HG02885 (cell line): ENCODE results near the gene TIAM1.

Experiments
- ATAC-seq: cut with Tn5 transposase; IDR thresholded peaks from one replicate; pipeline ENCODE4 v1.9.1; 2021; ENCODE audit warnings: mild to moderate bottlenecking; ENCODE audit not compliant: unreplicated experiment, poor library complexity

TIAM1 gene

GRCh38 chr21:31354604-31355443 lies 10.8 kb upstream of the TIAM1 start:
- no peak for ATAC-seq

DNA sequence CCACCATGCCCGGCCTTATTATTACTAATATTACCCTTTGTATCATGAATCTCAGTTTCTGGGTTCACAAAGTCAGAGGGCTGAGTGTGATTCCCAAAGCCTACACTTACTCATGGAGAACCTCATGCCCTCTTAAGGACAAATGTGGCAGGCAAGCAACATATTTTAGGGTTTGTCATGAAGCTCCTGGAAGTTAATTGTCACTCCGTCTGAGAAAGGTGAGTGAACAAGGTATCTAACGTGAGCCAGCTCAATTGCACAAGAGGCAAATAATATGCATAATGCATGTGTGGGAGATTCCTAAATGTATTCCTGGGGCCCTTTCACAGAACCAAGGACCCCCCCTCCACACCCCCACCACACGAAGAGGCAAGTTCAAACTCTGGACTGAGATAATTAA lies 10.1 kb upstream of the TIAM1 start:
- no peak for ATAC-seq

DNA sequence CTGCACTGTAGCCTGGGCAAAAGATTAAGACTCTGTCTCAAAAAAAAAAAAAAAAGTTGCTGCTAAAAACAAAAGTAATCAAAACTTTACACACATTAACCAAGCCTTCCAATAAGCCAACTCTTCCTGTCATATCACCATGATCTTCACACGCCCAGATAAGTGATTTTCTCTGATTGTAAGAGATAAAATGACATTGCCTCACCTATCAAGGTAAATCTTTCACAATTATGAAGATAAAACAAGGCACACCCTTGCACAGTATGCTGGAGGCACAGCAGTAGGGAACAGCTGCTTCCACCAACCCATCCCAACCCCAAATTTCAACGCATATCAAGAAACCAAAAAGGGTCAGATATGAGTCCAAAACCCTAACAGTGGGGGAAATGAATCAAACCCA lies 8.8 kb upstream of the TIAM1 start:
- ATAC-seq, result no peak

DNA sequence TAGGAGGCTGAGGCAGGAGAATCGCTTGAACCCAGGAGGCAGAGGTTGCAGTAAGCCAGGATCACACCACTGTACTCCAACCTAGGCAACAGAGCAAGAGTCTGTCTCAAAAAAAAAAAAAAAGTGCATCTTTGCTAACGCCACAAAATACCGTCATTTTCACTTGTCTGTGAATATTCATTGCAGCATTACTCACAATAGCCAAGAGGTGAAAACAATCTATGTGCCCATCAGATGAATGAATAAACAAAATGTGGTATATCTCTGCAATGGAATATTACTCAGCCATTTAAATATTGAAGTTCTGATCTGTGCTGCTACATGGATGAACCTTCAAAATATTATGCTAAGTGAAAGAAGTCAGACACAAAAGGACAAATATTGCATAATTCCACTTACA lies 7.9 kb upstream of the TIAM1 start:
- ATAC-seq, result no peak

DNA sequence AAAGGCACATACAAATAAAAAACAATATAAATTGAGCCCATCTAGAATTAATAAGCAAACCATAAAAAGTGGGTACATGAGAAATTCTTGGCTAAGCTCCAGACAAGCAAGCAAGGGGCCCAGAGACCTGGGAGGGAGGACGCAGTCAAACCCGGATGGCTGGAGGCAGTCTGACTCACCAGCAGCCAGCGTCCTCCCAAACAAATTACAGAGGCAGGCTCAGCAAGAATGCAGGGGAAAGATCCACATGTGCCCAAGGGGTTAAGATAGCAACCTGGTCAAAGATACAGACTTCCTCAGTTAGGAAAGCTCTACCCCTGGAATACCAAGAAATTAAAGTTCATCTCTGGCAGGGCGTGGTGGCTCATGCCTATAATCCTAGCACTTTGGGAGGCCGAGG lies 7.4 kb upstream of the TIAM1 start:
- ATAC-seq, result no peak

- no peak for ATAC-seq
These were observed 5.1 kb upstream of the TIAM1 start for GRCh38 chr21:31349208-31349607.

GRCh38 chr21:31348188-31348587 lies 4.1 kb upstream of the TIAM1 start:
- ATAC-seq, result no peak

DNA sequence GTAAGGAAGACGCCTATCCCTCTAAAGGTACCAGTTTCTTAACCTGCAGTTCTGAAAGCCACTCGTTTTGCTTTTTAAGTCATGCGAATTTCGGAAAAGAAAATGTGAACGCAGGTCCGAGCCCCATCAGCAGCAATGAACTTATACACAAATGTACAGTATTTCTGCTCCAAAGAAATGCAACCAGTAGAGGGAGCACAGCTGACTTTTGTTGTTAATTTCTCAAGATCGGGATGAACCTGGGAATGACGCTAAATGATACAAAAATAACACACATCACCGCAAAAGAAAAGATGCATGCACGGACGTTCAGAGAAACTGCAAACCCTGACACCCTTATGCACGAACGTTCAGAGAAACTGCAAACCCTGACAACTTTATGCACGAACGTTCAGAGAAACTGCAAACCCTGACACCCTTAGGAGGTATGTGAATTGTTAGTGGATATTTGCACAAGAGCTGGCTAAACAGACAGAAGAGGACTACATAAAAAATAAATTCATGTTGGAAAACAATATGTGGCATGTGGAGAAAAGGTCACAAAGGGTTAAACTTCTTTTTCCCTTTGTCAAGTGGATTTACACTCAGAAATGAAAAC lies 3.5 kb upstream of the TIAM1 start:
- no peak for ATAC-seq

DNA sequence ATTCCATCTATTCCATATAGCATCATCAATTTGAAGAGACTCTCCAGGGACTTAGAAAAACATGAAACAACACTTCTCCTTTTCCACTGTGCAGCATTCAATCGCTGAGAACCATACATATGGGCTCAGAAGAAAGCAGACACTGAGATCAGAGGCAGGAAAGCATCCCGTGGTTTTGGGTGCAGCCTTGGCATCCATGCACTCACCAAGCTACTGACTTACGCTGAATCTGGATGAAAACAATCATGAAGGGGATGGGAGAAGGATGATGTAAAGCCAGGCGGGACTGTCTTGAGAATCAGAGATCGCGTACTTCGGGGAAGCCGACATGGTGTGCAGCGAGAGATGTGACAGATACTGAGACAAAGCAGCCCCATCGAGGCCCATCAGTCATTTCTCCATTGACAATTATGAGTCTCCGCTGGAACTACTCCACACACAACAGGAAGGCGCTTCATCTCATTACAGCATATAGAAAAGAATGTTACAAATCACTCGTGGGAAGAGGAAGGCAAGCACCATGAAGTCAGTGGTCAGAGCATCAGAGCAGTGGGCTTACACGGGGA lies 2.3 kb upstream of the TIAM1 start:
- no peak for ATAC-seq

DNA sequence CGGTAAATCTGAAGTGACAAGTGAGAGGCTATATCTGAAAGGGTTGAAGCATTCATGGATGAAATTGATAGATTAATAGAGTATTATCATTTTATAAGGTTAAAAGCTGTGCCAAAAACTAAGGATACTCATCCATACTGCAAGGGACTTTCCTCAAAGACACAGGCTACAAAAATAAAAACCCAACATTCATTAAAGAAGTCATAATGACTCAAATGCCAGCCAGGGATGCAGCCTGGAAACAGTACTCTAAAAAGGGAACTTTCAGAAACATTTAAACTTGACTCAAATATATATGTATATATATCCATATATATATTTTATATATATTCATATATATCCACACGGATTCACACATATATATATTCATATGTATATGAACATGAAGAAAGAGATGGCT lies 1.1 kb upstream of the TIAM1 start:
- ATAC-seq, result no peak

DNA sequence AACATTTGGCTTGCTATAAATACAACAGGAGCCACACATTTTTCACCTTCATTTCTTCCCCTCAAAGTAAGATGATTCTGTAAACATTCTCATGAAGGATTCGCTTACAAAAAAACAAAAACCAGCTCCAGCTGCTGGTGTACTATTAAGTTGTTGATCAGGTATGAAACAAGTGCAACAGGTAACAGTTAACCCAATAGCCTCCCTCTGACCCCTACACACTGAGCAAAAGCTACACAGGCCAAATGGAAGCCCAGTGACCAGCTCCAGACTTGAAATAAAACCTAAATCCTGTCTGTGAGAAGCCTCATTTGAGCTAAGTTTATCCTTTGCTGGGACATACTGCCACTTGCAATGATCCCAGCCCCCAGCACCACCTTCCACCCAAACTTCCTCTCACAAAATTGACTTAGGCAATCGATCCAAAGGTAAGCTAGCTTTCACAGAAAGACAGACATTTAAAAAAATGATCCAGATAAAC lies 991 bp downstream of the TIAM1 start:
- ATAC-seq, result no peak

GRCh38 chr21:31342348-31342747 lies 1.7 kb downstream of the TIAM1 start:
- ATAC-seq, result no peak

GRCh38 chr21:31340942-31341487 lies 3.0 kb downstream of the TIAM1 start:
- no peak for ATAC-seq

- no peak for ATAC-seq
These were observed 3.5 kb downstream of the TIAM1 start for GRCh38 chr21:31340514-31340913.

DNA sequence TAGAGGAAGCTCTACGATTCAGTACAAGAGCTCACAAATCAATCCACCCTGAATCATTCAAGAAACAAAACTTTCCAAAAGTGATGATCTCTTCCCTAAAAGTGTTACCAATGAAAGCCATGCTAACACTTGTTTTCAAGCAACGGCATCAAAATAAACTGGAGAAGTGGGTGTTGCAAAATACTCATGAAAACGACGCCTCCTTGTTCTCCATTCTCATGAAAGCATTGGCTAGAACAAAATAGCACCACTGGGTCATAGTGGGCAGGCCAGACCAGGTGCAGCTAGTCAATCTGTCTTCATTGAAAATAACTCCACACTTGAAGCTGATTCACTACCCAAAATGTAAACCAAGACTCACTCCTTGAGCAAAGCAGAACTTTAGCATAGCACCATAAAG lies 4.3 kb downstream of the TIAM1 start:
- no peak for ATAC-seq

DNA sequence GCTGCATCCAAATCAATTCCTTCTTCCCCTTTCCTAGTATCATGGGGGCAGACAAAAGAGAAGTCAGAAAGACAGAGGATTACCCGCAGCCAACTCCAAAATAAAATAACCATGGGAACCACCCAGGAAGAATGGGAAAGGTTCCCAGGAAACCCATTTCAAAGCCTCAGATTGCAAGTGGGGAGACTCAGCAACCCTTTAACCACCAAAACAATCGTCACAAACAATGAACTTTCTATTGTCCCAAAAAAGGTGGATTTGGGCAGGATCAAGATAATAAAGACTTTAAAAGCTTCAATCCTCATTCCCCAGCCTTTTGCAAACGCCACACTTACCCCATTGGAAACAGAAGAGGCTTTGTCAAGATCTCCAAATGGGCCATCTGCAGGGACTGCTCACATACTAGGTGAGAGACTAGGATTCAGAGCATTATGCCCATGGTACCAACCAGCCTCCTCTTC lies 5.1 kb downstream of the TIAM1 start:
- ATAC-seq, result no peak

DNA sequence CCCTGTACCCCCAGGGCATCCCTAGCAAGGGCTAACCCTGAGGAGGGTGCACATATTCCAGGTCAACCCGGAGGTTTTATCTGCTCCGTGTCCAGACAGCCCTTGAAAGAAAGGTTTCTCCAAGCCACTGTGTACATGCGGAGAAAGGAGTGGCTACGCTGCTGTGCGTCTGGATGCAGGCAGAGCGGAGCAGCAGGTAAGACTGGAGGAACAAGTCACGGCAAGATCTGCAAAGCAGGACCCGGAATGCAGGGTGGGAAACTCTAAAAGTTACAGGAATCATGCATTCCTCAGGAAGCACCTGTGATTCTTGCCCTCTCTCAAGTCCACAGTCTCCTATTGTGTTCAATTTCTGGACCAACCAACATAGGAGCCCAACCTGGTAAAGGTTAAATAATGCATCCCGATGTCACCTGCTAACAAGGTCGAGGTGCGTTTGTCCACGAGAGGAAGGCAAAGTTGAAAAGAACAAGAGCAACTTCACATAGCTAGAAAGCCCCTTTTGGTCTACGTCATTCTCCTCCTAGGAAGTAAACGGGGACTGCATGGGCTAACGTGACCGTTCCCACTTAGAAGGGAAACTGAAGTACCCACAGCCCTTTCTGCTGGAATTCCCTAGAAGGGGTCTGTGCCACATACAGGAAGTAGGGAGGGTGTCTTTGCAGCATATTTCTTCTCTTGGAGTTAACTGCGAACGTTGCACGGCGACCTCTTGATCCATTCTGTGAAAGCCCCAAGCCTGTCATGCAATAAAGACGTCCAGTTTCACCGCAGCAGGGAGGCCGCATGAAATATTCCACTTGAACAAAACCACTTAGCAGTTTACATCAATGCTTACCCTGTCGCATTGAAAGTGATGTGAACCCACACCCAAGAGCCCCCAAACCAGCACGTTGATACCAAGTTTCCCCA lies 5.8 kb downstream of the TIAM1 start:
- ATAC-seq, result no peak

DNA sequence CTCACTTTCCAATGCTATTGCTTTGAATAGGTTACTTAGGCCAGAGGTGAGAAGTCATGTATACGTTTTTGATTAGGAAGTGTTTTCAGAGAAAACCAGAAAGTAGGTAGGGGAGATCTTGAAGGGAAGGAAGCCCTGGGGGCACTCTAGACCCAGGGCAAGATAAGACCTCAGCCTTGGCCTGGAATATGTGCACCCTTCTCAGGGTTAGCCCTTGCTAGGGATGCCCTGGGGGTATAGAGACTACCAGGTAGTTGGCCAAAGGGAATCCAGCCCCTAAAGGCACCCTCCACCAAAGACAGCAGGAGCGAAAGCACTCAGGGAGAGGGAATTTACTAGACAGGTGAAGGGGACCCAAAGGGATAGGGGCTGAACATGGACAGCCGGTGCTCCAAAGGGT lies 7.0 kb downstream of the TIAM1 start:
- ATAC-seq, result no peak

DNA sequence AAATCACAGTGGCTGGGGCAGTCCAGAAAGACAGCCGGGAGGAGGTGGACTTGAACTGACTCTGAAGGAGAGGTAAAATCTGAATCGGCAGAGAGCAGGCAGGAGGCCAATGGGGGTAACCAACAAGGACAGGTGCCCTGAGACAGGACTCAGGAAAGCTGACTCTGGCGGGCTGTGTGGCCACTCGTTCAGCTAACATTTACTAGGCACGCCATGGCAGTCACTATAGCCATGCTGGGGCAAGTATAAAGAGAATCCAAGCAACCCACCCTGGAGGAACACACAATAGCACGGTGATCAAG lies 7.4 kb downstream of the TIAM1 start:
- no peak for ATAC-seq

GRCh38 chr21:31335957-31336738 lies 7.9 kb downstream of the TIAM1 start:
- ATAC-seq, result no peak
